ENCODE results near the gene KTI12.

Gene KTI12, protein sequence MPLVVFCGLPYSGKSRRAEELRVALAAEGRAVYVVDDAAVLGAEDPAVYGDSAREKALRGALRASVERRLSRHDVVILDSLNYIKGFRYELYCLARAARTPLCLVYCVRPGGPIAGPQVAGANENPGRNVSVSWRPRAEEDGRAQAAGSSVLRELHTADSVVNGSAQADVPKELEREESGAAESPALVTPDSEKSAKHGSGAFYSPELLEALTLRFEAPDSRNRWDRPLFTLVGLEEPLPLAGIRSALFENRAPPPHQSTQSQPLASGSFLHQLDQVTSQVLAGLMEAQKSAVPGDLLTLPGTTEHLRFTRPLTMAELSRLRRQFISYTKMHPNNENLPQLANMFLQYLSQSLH

DNA sequence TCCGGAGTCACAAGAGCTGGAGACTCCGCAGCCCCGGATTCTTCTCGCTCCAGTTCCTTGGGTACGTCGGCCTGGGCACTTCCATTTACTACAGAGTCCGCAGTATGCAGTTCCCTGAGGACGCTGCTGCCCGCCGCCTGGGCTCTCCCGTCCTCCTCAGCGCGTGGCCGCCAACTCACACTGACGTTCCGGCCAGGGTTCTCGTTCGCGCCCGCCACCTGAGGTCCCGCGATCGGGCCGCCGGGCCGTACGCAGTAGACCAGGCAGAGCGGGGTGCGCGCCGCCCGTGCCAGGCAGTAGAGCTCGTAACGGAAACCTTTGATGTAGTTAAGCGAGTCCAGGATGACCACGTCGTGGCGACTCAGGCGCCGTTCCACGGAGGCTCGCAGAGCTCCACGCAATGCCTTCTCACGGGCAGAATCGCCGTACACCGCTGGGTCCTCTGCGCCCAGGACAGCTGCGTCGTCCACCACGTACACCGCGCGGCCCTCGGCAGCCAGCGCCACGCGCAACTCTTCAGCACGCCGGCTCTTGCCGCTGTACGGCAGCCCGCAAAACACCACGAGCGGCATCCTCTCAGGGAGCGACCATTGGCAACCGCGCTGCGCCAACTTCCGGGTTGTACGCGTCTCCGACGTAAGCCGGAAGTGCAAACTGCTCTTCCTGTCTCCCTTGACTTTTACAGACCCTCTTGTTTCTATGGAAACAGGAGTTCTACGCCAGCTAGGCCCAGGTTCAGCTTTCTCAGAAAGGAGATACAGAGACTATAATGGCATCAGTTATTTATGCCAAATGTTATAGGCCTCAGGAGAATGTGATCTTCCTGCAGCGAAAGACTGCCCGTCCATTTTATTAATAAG is at the start of gene KTI12:
KTI12 (minus strand) TSS at position 621 of the 860 bp plus-strand sequence; CDS start at position 572, 49 bp downstream.
- H3K9me3 ChIP-seq (ENCODE audit: control insufficient read depth, insufficient read depth, low read depth, low read length): no peaks in the 10 kb centered on the region
- H3K4me1 ChIP-seq (ENCODE audit: control insufficient read depth, insufficient read depth, low read length): no peaks in the 10 kb centered on the region
- ChIA-PET POLR2A (interaction anchor here (0.7 to 3.3 kb wide), 3 partner anchors 19 to 76 kb away, joined by 3 to 30 read pairs (median 4); partner anchors contain the start of genes BTF3L4 and TXNDC12), CTCF (no interaction called here)
- H3K4me3 ChIP-seq (ENCODE audit: low read depth, low read length): peak within 1 kb of the TSS; percentile 88
- peaks cover 0 to 22% of the 10 kb centered on the region in 2 experiments; a peak in 2 of 3 replicates for H3K36me3 ChIP-seq (ENCODE audit: control insufficient read depth in 2 of 2, insufficient read depth in 1 of 2, low read length in 2 of 2)
- H3K27ac ChIP-seq (ENCODE audit: extremely low read depth, low read depth, low read length): peak within 1 kb of the TSS; percentile 58; the same call in 1 of the 2 replicates
- no peak; the same call in none of the 2 replicates for TF ChIP-seq SP7 (tag by site-specific recombination; IDR thresholded peaks at IDR 0.05)
- no peak for TF ChIP-seq ZNF132 (tag by site-specific recombination; IDR thresholded peaks at IDR 0.05; ENCODE audit: borderline replicate concordance)
- TF ChIP-seq ZNF654 (tag by site-specific recombination; IDR thresholded peaks at IDR 0.05; ENCODE audit: low read depth): no peak
- TF ChIP-seq ZNF391 (tag by site-specific recombination; IDR thresholded peaks at IDR 0.05; ENCODE audit: borderline replicate concordance, low read depth): peak; percentile 58; the same call in 1 of the 2 replicates
- TF ChIP-seq ZNF394 (tag by site-specific recombination; IDR thresholded peaks at IDR 0.05; ENCODE audit: borderline replicate concordance): no peak
- TF ChIP-seq, protein P1, sequence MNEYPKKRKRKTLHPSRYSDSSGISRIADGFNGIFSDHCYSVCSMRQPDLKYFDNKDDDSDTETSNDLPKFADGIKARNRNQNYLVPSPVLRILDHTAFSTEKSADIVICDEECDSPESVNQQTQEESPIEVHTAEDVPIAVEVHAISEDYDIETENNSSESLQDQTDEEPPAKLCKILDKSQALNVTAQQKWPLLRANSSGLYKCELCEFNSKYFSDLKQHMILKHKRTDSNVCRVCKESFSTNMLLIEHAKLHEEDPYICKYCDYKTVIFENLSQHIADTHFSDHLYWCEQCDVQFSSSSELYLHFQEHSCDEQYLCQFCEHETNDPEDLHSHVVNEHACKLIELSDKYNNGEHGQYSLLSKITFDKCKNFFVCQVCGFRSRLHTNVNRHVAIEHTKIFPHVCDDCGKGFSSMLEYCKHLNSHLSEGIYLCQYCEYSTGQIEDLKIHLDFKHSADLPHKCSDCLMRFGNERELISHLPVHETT (tag by site-specific recombination; IDR thresholded peaks at IDR 0.05): peak; percentile 68
- TF ChIP-seq, protein P2, sequence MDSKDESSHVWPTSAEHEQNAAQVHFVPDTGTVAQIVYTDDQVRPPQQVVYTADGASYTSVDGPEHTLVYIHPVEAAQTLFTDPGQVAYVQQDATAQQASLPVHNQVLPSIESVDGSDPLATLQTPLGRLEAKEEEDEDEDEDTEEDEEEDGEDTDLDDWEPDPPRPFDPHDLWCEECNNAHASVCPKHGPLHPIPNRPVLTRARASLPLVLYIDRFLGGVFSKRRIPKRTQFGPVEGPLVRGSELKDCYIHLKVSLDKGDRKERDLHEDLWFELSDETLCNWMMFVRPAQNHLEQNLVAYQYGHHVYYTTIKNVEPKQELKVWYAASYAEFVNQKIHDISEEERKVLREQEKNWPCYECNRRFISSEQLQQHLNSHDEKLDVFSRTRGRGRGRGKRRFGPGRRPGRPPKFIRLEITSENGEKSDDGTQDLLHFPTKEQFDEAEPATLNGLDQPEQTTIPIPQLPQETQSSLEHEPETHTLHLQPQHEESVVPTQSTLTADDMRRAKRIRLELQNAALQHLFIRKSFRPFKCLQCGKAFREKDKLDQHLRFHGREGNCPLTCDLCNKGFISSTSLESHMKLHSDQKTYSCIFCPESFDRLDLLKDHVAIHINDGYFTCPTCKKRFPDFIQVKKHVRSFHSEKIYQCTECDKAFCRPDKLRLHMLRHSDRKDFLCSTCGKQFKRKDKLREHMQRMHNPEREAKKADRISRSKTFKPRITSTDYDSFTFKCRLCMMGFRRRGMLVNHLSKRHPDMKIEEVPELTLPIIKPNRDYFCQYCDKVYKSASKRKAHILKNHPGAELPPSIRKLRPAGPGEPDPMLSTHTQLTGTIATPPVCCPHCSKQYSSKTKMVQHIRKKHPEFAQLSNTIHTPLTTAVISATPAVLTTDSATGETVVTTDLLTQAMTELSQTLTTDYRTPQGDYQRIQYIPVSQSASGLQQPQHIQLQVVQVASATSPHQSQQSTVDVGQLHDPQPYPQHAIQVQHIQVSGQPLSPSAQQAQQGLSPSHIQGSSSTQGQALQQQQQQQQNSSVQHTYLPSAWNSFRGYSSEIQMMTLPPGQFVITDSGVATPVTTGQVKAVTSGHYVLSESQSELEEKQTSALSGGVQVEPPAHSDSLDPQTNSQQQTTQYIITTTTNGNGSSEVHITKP (tag by site-specific recombination; IDR thresholded peaks at IDR 0.05): peak; percentile 62
- peak; percentile 34 for TF ChIP-seq ZNF341 (tag by site-specific recombination; IDR thresholded peaks at IDR 0.05; ENCODE audit: low read depth)
- peak; percentile 83 for TF ChIP-seq YY1 (tag by site-specific recombination; IDR thresholded peaks at IDR 0.05)
- no peak for TF ChIP-seq ZFP41 (tag by site-specific recombination; IDR thresholded peaks at IDR 0.05; ENCODE audit: borderline replicate concordance)
- peak; percentile 20; the same call in 1 of the 2 replicates for TF ChIP-seq KLF8 (tag by site-specific recombination; IDR thresholded peaks at IDR 0.05)
- no peak for TF ChIP-seq ZNF670 (tag by site-specific recombination; IDR thresholded peaks at IDR 0.05; ENCODE audit: low read depth)
- peak; percentile 90 for TF ChIP-seq ZBTB17 (tag by site-specific recombination; IDR thresholded peaks at IDR 0.05)
- TF ChIP-seq ZNF555 (tag by site-specific recombination; conservative IDR thresholded peaks at IDR 0.05): no peak
- TF ChIP-seq ZXDB (tag by site-specific recombination; IDR thresholded peaks at IDR 0.05): peak; percentile 77
- peak; percentile 77; the same call in 1 of the 2 replicates for TF ChIP-seq ZNF2 (tag by site-specific recombination; IDR thresholded peaks at IDR 0.05)
- TF ChIP-seq MEIS1 (CRISPR knock-in tag; IDR thresholded peaks at IDR 0.05; ENCODE audit: borderline replicate concordance): no peak
- 0 out of 2 replicates have a peak, but pooled peaks have one; percentile 4 for TF ChIP-seq GLIS1 (tag by site-specific recombination; IDR thresholded peaks at IDR 0.05)
- no peak; the same call in 1 of the 2 replicates for TF ChIP-seq ZBTB20 (tag by site-specific recombination; IDR thresholded peaks at IDR 0.05)
- no peak for TF ChIP-seq IKZF3 (tag by site-specific recombination; IDR thresholded peaks at IDR 0.05)
- TF ChIP-seq ZNF629 (tag by site-specific recombination; IDR thresholded peaks at IDR 0.05): peak; percentile 88
- TF ChIP-seq, protein P3, sequence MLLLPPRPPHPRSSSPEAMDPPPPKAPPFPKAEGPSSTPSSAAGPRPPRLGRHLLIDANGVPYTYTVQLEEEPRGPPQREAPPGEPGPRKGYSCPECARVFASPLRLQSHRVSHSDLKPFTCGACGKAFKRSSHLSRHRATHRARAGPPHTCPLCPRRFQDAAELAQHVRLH (tag by site-specific recombination; IDR thresholded peaks at IDR 0.05): peak; percentile 86
- peak; percentile 95 for TF ChIP-seq ZNF610 (tag by site-specific recombination; IDR thresholded peaks at IDR 0.05; ENCODE audit: borderline replicate concordance)
- TF ChIP-seq, protein P4, sequence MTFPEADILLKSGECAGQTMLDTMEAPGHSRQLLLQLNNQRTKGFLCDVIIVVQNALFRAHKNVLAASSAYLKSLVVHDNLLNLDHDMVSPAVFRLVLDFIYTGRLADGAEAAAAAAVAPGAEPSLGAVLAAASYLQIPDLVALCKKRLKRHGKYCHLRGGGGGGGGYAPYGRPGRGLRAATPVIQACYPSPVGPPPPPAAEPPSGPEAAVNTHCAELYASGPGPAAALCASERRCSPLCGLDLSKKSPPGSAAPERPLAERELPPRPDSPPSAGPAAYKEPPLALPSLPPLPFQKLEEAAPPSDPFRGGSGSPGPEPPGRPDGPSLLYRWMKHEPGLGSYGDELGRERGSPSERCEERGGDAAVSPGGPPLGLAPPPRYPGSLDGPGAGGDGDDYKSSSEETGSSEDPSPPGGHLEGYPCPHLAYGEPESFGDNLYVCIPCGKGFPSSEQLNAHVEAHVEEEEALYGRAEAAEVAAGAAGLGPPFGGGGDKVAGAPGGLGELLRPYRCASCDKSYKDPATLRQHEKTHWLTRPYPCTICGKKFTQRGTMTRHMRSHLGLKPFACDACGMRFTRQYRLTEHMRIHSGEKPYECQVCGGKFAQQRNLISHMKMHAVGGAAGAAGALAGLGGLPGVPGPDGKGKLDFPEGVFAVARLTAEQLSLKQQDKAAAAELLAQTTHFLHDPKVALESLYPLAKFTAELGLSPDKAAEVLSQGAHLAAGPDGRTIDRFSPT (tag by site-specific recombination; IDR thresholded peaks at IDR 0.05): no peak
- TF ChIP-seq, protein P5, sequence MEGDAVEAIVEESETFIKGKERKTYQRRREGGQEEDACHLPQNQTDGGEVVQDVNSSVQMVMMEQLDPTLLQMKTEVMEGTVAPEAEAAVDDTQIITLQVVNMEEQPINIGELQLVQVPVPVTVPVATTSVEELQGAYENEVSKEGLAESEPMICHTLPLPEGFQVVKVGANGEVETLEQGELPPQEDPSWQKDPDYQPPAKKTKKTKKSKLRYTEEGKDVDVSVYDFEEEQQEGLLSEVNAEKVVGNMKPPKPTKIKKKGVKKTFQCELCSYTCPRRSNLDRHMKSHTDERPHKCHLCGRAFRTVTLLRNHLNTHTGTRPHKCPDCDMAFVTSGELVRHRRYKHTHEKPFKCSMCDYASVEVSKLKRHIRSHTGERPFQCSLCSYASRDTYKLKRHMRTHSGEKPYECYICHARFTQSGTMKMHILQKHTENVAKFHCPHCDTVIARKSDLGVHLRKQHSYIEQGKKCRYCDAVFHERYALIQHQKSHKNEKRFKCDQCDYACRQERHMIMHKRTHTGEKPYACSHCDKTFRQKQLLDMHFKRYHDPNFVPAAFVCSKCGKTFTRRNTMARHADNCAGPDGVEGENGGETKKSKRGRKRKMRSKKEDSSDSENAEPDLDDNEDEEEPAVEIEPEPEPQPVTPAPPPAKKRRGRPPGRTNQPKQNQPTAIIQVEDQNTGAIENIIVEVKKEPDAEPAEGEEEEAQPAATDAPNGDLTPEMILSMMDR (tag by site-specific recombination; IDR thresholded peaks at IDR 0.05): peak; percentile 50
- no peak for TF ChIP-seq ZNF843 (tag by site-specific recombination; IDR thresholded peaks at IDR 0.05)
